K562 (cell line): ENCODE results near the gene FGFR4. TPM values are rescaled to one million over a fixed set of nuclear protein-coding genes. Genes with fewer than 3 reads are reported as not detected.

Source experiments
- FOSL1 ChIP-seq: fragments of 200-800 bp; sonication (Bioruptor generic); conservative IDR thresholded peaks from 2 replicates; pipeline ENCODE4 v1.6.1; 2016; ENCODE audit warnings: missing genetic modification characterization, missing compliant biosample characterization
- RAD51 ChIP-seq: fragments of 450-650 bp; IDR thresholded peaks from 2 replicates; pipeline ENCODE4 v1.7.1; 2016; ENCODE audit warnings: low read depth, mild to moderate bottlenecking, borderline replicate concordance
- REST ChIP-seq, 2 experiments: fragments of 450-650 bp; formaldehyde crosslinking in 1 of 2; IDR thresholded peaks; 2 replicates each; pipeline versions ENCODE4 v1.4.0 to v1.6.1; 2014 to 2020; ENCODE audit warnings: mild to moderate bottlenecking in 2 of 2, borderline replicate concordance in 1 of 2, low read depth in 1 of 2
- ZFP36 ChIP-seq: fragments of 150-350 bp; IDR thresholded peaks from 2 replicates; pipeline ENCODE4 v1.6.1; 2018; ENCODE audit warnings: low read length, low read depth; ENCODE audit not compliant: partially characterized antibody
- polyA plus RNA-seq, 8 experiments: library from polyadenylated mRNA; depleted of rRNA in 4 of 8; stranded (reverse) in 5 of 8; unstranded in 3 of 8; fragments of >200 nt; fragmentation: Nextera tagmentation in 2 of 8; fragmentation: Illumina TruSeq in 1 of 8; extraction: Ambion mirVana in 2 of 8; extraction: Trizol in 1 of 8; gene quantifications; 2 replicates each; pipeline versions ENCODE4 v1.2.1 to v1.2.3, GENCODE V29; 2011 to 2014; ENCODE audit warnings: inconsistent platforms in 1 of 8, missing spikeins in 1 of 8
- total RNA-seq, 7 experiments: library from RNA; depleted of rRNA in 6 of 7; stranded (reverse); fragments of >200 nt in 6 of 7; fragmentation: Illumina TruSeq in 2 of 7; extraction: Trizol in 2 of 7; gene quantifications; 2 replicates each; pipeline versions ENCODE4 v1.2.1 to v1.2.3, GENCODE V29; 2011 to 2021; ENCODE audit warnings: low replicate concordance in 1 of 7
- TF ChIP-seq, protein P1 (sequence below): sonication (generic); formaldehyde crosslinking; IDR thresholded peaks from 2 replicates; pipeline ENCODE4 v1.8.1; 2023; ENCODE audit warnings: mild to moderate bottlenecking, missing genetic modification reagents

FGFR4 gene
- total and polyA plus RNA-seq, 9 of the 15 experiments (the other 6 are each of a cell fraction or from before 2014, with no cell fraction given), result 0.76 to 35.4 (median 7.5) TPM

DNA sequence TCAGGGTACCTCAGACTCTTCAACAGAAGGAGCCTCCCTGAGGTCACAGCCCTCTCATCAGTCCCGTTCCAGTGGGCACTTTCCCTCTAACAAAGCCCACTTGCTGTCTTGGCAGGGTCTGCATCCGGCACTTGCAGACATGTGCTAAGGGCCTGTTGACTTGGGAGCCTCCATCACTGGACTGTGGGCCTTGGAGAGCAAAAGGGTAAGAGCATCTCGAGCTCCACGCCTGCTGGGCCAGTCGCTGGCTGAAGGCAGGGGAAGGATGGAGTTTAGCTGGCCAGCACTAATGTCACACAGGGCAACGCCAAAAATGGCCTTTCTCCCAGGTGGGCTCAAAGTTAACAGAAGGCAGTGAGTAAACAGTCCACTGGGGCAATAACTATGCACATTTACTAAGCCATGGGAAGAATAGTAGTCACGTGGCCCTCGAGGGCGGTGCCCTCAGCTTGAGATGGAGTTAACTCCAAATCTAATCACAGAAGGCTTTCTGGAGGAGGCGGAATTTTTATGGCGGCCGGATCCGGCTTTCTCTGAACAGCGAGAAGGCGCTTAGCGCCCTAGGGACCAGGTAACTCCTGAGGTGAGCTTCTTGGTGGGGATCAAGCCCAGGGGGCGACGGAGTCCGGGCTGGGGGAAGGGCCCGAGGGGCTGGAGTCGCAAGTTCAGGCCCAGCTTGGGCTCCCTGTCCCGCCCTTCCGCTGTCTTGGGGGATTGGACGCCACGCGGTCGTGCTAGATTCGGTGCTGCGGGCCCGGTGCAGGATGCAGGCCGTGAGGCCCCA, 44.8 kb downstream of the FGFR4 start (continued):
- TF ChIP-seq REST (IDR thresholded peaks at IDR 0.05; ENCODE audit: borderline replicate concordance), result peak; percentile 9; the same call in 1 of the 2 replicates
- TF ChIP-seq REST (CRISPR knock-in tag; IDR thresholded peaks at IDR 0.05; ENCODE audit: low read depth), result no peak
- TF ChIP-seq ZFP36, result peak; percentile 93
- TF ChIP-seq RAD51, result peak; percentile 62; the same call in 1 of the 2 replicates
- TF ChIP-seq, protein P1, sequence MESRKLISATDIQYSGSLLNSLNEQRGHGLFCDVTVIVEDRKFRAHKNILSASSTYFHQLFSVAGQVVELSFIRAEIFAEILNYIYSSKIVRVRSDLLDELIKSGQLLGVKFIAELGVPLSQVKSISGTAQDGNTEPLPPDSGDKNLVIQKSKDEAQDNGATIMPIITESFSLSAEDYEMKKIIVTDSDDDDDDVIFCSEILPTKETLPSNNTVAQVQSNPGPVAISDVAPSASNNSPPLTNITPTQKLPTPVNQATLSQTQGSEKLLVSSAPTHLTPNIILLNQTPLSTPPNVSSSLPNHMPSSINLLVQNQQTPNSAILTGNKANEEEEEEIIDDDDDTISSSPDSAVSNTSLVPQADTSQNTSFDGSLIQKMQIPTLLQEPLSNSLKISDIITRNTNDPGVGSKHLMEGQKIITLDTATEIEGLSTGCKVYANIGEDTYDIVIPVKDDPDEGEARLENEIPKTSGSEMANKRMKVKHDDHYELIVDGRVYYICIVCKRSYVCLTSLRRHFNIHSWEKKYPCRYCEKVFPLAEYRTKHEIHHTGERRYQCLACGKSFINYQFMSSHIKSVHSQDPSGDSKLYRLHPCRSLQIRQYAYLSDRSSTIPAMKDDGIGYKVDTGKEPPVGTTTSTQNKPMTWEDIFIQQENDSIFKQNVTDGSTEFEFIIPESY (CRISPR knock-in tag), result peak; percentile 94
- no peak for TF ChIP-seq FOSL1
